Measurements from ENCODE around the gene CBX8. TPM values are rescaled to one million over a fixed set of nuclear protein-coding genes. Genes with fewer than 3 reads are reported as not detected.

CBX8 gene
- polyA plus RNA-seq, 3 donors, result 0.51 to 2.5 (median 2.5) TPM

DNA sequence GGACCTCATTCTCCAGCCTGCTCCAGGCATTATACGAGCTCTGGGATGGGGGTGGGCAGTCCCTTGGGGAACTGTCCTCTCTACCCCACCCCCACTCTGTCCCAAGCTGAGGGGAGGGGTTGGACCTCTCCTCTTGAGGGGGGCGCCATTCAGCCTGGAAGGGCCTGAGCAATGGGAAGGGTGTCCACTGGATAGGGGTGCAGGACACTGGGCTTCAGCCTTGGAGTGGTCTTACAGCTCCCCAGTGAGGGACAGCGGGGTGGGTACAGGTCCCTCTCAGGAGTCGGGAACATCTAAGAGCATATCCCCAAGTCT, 9.5 kb upstream of the CBX8 start:
- peak overlapping the region in 1 of 2 donors; percentile 90 for H3K4me3 Mint-ChIP-seq
- TF ChIP-seq, protein P1, sequence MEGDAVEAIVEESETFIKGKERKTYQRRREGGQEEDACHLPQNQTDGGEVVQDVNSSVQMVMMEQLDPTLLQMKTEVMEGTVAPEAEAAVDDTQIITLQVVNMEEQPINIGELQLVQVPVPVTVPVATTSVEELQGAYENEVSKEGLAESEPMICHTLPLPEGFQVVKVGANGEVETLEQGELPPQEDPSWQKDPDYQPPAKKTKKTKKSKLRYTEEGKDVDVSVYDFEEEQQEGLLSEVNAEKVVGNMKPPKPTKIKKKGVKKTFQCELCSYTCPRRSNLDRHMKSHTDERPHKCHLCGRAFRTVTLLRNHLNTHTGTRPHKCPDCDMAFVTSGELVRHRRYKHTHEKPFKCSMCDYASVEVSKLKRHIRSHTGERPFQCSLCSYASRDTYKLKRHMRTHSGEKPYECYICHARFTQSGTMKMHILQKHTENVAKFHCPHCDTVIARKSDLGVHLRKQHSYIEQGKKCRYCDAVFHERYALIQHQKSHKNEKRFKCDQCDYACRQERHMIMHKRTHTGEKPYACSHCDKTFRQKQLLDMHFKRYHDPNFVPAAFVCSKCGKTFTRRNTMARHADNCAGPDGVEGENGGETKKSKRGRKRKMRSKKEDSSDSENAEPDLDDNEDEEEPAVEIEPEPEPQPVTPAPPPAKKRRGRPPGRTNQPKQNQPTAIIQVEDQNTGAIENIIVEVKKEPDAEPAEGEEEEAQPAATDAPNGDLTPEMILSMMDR (IDR thresholded peaks at IDR 0.05), result no peak
- H4K20me1 ChIP-seq (ENCODE audit: insufficient read depth, low read length), result peaks cover 36% of the 10 kb centered on the region
- peaks cover 21 to 51% of the 10 kb centered on the region in 2 donors for H3K9me3 ChIP-seq (replicated peaks in 1 of 2; ENCODE audit: control insufficient read depth in 1 of 2, insufficient read depth in 1 of 2, low read length in 2 of 2)
- DNase-seq, result no peak
- H3K4me3 ChIP-seq (replicated peaks in 1 of 3; ENCODE audit: low read depth in 2 of 3, low read length in 3 of 3), result no peak overlapping the region
- H3K4me2 ChIP-seq (replicated peaks; ENCODE audit: extremely low read depth, low read length, poor library complexity, severe bottlenecking), result no peak overlapping the region
- H2AFZ ChIP-seq (ENCODE audit: insufficient read depth, low read depth, low read length, poor library complexity, severe bottlenecking), result no peak overlapping the region
- peaks cover 79 to 93% of the 10 kb centered on the region in 2 donors for H3K27me3 ChIP-seq (ENCODE audit: control insufficient read depth in 2 of 2, insufficient read depth in 2 of 2, low read length in 2 of 2)
- peaks cover 23 to 25% of the 10 kb centered on the region in 2 donors for H3K36me3 Mint-ChIP-seq
- peaks cover 56% of the 10 kb centered on the region for H3K4me1 Mint-ChIP-seq
- peaks cover 61 to 66% of the 10 kb centered on the region in 2 donors for H3K4me1 ChIP-seq (ENCODE audit: control insufficient read depth in 1 of 2, insufficient read depth in 2 of 2, low read length in 2 of 2)
- H3K36me3 ChIP-seq (replicated peaks in 1 of 2; ENCODE audit: control insufficient read depth in 1 of 2, insufficient read depth in 2 of 2, low read length in 2 of 2), result no peaks in the 10 kb centered on the region
- H3K79me2 ChIP-seq (ENCODE audit: insufficient read depth, low read length), result no peaks in the 10 kb centered on the region
- H3K27ac Mint-ChIP-seq, result peak overlapping the region in 1 of 7 donors; percentile 44
- H3K27ac ChIP-seq (ENCODE audit: low read depth in 1 of 2, low read length in 2 of 2), result no peak overlapping the region
- 16% methylated on average over 2 of the region's 4 CpGs for WGBS (ENCODE audit: insufficient coverage)
- no peak overlapping the region for H3K9ac ChIP-seq (ENCODE audit: insufficient read depth, low read length, poor library complexity, severe bottlenecking)
- peaks cover 6 to 59% (median 42%) of the 10 kb centered on the region in 7 donors for H3K9me3 Mint-ChIP-seq
- intact Hi-C loops (cut with micrococcal nuclease), result no loop called here
- H3K27me3 Mint-ChIP-seq (ENCODE audit: low read depth in 3 of 3), result peaks cover 92 to 98% (median 96%) of the 10 kb centered on the region in 3 donors

DNA sequence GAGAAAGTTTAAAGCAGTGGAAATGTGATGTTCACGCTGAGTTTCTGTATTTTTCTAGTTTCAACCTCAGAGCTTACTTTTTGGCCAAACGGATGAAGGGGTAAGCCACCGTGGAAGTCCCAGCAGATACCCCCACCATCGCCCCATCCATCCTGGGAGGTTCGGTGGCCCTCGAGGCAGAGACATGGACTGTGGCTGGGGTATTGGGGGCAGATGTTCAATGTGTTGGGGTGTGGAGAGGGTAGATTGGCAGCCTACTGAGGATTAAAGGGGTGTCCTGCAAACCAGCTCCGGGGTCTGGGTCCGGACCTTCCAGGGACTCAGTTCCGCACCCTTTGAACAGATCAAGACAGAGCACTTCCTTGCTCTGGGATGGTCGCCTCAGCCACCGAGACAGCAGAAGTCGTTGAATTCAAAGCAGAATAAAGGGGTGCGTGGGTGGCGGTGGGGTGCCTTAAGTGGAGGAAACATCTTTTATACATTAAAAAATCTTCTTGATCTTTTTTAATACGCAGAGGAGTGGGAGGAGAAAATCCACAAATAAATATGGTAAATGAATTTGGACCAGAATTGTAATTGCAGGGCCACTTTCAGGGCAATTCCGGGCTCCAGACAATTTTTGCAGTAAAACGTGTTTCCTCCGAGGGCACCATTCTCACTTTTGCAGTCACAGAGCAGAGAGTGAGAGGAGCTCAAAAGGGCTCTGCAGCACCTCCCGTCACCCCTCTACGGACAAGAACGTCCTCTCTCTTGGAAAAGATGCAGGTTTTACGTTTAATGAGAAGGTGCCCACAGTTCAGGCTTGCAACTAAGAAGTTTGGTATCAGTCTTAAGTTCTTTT, 8.2 kb upstream of the CBX8 start:
- no peak for DNase-seq
- H3K4me1 ChIP-seq (ENCODE audit: control insufficient read depth in 1 of 2, insufficient read depth in 2 of 2, low read length in 2 of 2), result peaks cover 64 to 67% of the 10 kb centered on the region in 2 donors
- H2AFZ ChIP-seq (ENCODE audit: insufficient read depth, low read depth, low read length, poor library complexity, severe bottlenecking), result no peak overlapping the region
- Mint-ChIP-seq H3K27ac (peak overlapping the region in 3 of 7 donors; percentile 43 to 83 (median 66)), H3K4me3 (peak overlapping the region in 1 of 2 donors; percentile 90), H3K4me1 (peaks cover 60% of the 10 kb centered on the region), H3K9me3 (peaks cover 6 to 65% (median 44%) of the 10 kb centered on the region in 7 donors), H3K36me3 (peaks cover 27 to 29% of the 10 kb centered on the region in 2 donors), H3K27me3 (ENCODE audit: low read depth in 3 of 3) (peaks cover 92 to 99% (median 96%) of the 10 kb centered on the region in 3 donors)
- H3K4me3 ChIP-seq (replicated peaks in 1 of 3; ENCODE audit: low read depth in 2 of 3, low read length in 3 of 3), result peak overlapping the region in 1 of 3 experiments; percentile 66
- H3K27me3 ChIP-seq (ENCODE audit: control insufficient read depth in 2 of 2, insufficient read depth in 2 of 2, low read length in 2 of 2), result peaks cover 82 to 95% of the 10 kb centered on the region in 2 donors
- peak overlapping the region; percentile 70 for H3K4me2 ChIP-seq (replicated peaks; ENCODE audit: extremely low read depth, low read length, poor library complexity, severe bottlenecking)
- H3K36me3 ChIP-seq (replicated peaks in 1 of 2; ENCODE audit: control insufficient read depth in 1 of 2, insufficient read depth in 2 of 2, low read length in 2 of 2), result no peaks in the 10 kb centered on the region
- intact Hi-C loops (cut with micrococcal nuclease), result no loop called here
- peaks cover 36% of the 10 kb centered on the region for H4K20me1 ChIP-seq (ENCODE audit: insufficient read depth, low read length)
- peaks cover 18 to 63% of the 10 kb centered on the region in 2 donors for H3K9me3 ChIP-seq (replicated peaks in 1 of 2; ENCODE audit: control insufficient read depth in 1 of 2, insufficient read depth in 1 of 2, low read length in 2 of 2)
- H3K79me2 ChIP-seq (ENCODE audit: insufficient read depth, low read length), result no peaks in the 10 kb centered on the region
- WGBS (ENCODE audit: insufficient coverage), result 4% methylated on average over 6 of the region's 22 CpGs
- no peak overlapping the region for H3K9ac ChIP-seq (ENCODE audit: insufficient read depth, low read length, poor library complexity, severe bottlenecking)
- H3K27ac ChIP-seq (ENCODE audit: low read depth in 1 of 2, low read length in 2 of 2), result no peak overlapping the region
- TF ChIP-seq, protein P1 (IDR thresholded peaks at IDR 0.05), result no peak
